Measurements from ENCODE around the gene DAB2IP. TPM values are rescaled to one million over a fixed set of nuclear protein-coding genes. Genes with fewer than 3 reads are reported as not detected.

DAB2IP gene
- total and polyA plus RNA-seq, 2 of the 4 experiments (the other 2 are of a cell fraction) = 5.6 to 17.2 TPM

DNA sequence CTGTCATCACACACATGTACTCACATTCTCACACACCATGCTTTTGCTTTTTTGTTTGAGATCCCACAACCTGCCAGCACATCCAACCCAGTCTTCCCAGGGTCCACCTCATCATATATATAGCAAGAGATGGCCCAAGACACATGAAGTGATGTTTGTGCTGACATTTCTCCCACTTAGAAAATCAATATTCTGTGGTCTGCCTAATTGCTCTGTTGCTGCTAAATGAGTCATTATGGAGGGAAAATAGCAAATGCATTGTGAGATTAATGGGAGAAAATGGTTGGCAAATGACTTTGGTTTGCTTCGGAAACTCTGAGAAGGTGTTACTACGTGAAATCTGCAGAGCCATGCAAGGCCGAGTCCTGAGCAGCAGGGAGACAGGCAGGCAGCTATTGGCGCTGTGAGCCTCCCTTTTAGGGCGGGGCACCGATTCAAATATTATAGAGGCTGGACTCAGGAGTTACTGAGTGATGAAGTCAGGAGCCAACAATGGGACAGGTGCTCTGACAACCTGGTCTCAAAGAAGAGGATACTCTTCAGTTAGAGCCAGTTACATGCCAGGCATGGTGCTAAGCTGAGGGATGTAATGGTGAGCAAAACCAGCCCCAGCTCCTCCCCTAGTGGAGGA lies 62.8 kb downstream of the DAB2IP start:
- Histone ChIP-seq H3K4me3 (ENCODE audit: insufficient read depth, low read depth, low read length) (no peak overlapping the region), H2AK5ac (ENCODE audit: low read depth, low read length) (no peak overlapping the region), H3K4ac (ENCODE audit: low read depth, low read length) (no peak overlapping the region), H3K36me3 (ENCODE audit: control insufficient read depth, insufficient read depth, low read length) (peaks cover 4% of the 10 kb centered on the region; the same call in 1 of the 2 replicates), H3K9me3 (ENCODE audit: control insufficient read depth, insufficient read depth, low read length) (no peaks in the 10 kb centered on the region), H3K18ac (ENCODE audit: low read depth, low read length) (no peak overlapping the region), H2BK15ac (ENCODE audit: low read depth, low read length) (no peak overlapping the region), H3K79me1 (ENCODE audit: low read depth in 1 of 2, low read length in 2 of 2) (peaks cover 55 to 95% of the 10 kb centered on the region in 2 experiments), H3K56ac (ENCODE audit: extremely low read depth, insufficient read depth, low read length) (no peak overlapping the region), H4K5ac (ENCODE audit: low read depth, low read length) (no peak overlapping the region), H2BK120ac (ENCODE audit: low read depth, low read length) (no peak overlapping the region), H4K20me1 (ENCODE audit: insufficient read depth, low read length) (peaks cover 67% of the 10 kb centered on the region), H3K27me3 (ENCODE audit: control insufficient read depth, insufficient read depth, low read length) (no peaks in the 10 kb centered on the region), H2AK9ac (replicated peaks; ENCODE audit: low read depth, low read length, poor library complexity) (no peak overlapping the region), H2BK5ac (ENCODE audit: low read depth, low read length, poor library complexity, severe bottlenecking) (no peak overlapping the region), H2BK20ac (ENCODE audit: low read depth, low read length) (no peak overlapping the region), H3K23ac (ENCODE audit: low read depth, low read length) (no peak overlapping the region), H3K9me1 (ENCODE audit: insufficient read depth, low read length) (peaks cover 20% of the 10 kb centered on the region; the same call in 1 of the 2 replicates), H3K27ac (ENCODE audit: insufficient read depth, low read length) (no peak overlapping the region), H4K8ac (ENCODE audit: low read depth in 2 of 2, low read length in 2 of 2) (no peak overlapping the region), H3K14ac (replicated peaks; ENCODE audit: low read depth, low read length) (no peak overlapping the region), H4K91ac (ENCODE audit: insufficient read depth, low read depth, low read length) (no peak overlapping the region), H3K9ac (ENCODE audit: low read depth, low read length) (no peak overlapping the region), H3K4me1 (ENCODE audit: control insufficient read depth, insufficient read depth, low read length) (peaks cover 41% of the 10 kb centered on the region), H2AFZ (replicated peaks; ENCODE audit: low read length, poor library complexity) (no peak overlapping the region), H3K4me2 (ENCODE audit: low read depth, low read length) (no peak overlapping the region)
- BruUV-seq (replicated peaks) = no TSS peak
- in situ Hi-C loops (cut with MboI; ENCODE audit: low sequenced_read_pairs) = no loop called here
- no peak for DNase-seq
- no peak for ATAC-seq (ENCODE audit: low read depth)
- intact Hi-C loops (cut with micrococcal nuclease) = no loop called here
- no peak for TF ChIP-seq BHLHE40 (IDR thresholded peaks at IDR 0.05; ENCODE audit: low read depth, low read length)
- no peak for TF ChIP-seq RFX5 (IDR thresholded peaks at IDR 0.05; ENCODE audit: low read depth, low read length)
- TF ChIP-seq, protein P1, sequence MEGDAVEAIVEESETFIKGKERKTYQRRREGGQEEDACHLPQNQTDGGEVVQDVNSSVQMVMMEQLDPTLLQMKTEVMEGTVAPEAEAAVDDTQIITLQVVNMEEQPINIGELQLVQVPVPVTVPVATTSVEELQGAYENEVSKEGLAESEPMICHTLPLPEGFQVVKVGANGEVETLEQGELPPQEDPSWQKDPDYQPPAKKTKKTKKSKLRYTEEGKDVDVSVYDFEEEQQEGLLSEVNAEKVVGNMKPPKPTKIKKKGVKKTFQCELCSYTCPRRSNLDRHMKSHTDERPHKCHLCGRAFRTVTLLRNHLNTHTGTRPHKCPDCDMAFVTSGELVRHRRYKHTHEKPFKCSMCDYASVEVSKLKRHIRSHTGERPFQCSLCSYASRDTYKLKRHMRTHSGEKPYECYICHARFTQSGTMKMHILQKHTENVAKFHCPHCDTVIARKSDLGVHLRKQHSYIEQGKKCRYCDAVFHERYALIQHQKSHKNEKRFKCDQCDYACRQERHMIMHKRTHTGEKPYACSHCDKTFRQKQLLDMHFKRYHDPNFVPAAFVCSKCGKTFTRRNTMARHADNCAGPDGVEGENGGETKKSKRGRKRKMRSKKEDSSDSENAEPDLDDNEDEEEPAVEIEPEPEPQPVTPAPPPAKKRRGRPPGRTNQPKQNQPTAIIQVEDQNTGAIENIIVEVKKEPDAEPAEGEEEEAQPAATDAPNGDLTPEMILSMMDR (conservative IDR thresholded peaks at IDR 0.05; ENCODE audit: low read depth, low read length) = no peak
- WGBS, 2 experiments (ENCODE audit: extremely low coverage in 2 of 2, insufficient read length in 1 of 2) = 97% methylated on average over 5 of the region's 6 CpGs; no CpG with 5 or more reads in 1 of the 2 experiments
- ChIA-PET CTCF (no interaction called here), POLR2A (ENCODE audit: unreplicated experiment) (no interaction called here)
- dilution Hi-C loops (cut with HindIII; ENCODE audit: low sequenced_read_pairs, unreplicated experiment) = no loop called here
